ENCODE data around the gene CLGN.
"Not testable (repeated sequence)": the region's sequence is repeated elsewhere in the genome, so short reads cannot be mapped to it uniquely, and the experiment has no call there.

The CLGN gene, protein sequence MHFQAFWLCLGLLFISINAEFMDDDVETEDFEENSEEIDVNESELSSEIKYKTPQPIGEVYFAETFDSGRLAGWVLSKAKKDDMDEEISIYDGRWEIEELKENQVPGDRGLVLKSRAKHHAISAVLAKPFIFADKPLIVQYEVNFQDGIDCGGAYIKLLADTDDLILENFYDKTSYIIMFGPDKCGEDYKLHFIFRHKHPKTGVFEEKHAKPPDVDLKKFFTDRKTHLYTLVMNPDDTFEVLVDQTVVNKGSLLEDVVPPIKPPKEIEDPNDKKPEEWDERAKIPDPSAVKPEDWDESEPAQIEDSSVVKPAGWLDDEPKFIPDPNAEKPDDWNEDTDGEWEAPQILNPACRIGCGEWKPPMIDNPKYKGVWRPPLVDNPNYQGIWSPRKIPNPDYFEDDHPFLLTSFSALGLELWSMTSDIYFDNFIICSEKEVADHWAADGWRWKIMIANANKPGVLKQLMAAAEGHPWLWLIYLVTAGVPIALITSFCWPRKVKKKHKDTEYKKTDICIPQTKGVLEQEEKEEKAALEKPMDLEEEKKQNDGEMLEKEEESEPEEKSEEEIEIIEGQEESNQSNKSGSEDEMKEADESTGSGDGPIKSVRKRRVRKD

DNA sequence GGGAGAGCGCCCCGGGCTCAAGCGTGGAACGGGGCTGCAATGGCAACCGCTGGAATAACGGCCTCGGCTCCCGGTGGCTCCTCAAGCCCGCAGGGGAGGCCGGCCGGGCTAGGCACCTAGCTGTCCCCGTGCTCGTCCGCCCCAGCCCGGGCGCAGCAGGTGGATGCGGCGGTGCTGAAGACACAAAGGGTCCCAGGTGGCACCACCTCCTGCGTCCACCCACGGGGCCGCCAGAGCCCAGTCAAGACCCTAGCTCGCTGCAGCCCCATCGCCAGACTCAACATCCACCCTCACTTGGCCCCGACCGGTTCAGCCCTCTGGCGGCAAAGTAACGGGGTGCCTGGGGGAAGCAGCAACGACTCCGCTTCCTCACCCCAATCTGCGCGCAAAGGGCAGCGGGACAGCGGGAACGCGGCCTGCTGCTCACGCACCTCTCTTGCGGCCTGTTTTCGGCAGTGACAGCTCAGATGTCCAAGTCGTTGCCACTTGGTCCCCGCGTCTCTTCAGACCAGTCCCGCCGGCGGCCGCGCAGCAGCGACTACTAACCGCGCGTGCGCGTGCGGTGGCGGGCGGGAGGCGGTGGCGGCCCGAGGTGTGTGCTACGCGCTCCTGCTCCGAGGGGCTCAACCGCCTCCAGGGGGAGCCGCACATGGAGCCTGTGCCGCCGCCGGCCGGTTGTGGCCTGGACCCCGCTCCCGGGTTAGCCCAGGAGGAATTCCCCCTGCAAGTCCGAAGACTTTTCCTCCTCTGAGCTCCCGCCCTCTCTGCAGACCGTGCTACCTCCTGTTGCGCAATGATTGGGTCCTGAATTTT, at the start of gene CLGN:
Gene CLGN (minus strand): TSS at position 543 of the 813 bp plus-strand sequence. CDS start 14,570 bp downstream, outside the sequence.
- peak in 2 of 4 experiments; percentile 8 to 12 for DNase-seq

DNA sequence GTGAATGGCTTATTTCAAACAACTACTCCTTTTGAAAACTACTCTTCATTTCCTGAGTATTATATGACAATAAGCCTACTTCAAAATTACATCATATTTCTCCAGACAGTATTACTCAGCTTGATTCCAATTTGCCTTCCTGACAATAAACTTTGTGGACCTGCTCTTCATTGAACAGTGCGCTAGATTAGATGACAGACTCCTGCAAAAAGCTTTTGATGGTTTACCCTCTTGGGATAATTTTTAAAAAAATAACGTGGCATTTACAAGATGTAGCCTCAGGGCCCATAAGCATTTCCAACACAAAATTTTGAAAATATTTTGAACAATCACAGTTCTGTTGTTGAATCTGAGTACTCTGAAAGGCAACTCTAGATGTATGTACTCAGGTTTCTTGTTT, 44.7 kb upstream of the CLGN start:
- no peak for DNase-seq

DNA sequence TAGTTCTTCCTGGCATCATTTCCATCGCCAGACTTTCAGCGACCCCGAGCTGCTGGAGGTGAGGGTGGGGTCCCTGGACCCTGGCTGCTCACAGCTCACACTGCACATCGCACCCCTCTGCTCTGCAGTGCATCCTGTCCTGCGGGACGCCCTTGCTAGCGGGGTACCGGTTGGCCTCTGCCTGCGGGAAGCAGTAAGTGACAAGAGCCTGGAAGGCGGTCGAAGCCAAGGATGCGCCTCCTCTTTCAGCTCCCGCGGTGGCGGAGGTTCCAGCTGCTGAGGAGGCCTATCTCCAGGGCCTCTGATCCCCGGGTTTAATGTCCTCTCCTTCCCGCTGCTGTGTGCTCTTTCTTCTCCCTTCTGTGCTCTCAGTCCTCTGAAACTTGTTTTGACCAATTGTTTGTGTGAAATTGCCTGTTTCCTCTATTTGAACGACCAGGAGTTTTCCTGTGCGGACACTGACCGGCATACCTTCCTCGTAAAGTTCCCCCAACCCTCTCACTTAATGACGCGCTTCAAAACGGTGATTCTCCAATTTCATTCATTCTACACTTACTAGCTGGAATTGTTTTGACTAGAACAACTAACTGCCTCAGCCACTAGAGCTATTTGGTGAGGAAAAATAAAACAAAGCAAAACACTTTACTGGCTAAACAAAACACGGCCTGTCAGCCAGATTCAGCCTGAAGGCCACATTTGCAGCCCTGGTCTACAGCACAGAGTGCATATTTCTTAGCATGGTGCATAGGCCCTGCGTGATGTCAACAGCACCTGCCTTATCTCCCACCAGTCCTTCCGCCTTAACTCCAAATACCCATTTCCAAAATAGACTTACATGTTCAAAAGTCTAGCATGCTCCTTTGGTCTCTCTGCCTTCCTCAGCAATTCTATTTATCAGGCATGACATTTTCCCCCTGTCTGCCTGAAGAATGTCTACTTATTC, 42.6 kb upstream of the CLGN start:
- DNase-seq: no peak

DNA sequence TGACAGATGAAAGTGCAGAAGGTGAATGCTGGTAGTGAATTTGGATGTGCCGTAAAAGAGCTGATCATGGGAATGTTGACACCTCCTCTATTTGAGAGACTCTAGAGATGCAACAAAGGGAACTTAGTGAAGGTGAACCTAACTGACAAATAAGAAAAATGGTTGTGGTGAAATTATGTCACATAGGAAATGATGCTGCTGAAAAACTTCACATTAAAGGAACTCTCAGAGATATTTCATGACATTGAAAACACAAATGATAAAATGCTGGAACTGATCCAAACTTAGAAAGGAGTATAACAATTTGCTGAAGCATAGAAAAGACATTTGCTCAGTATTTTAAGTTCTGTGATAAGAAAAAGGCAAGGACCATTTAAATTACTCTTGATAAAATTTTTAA, 38.7 kb upstream of the CLGN start:
- no peak for DNase-seq

DNA sequence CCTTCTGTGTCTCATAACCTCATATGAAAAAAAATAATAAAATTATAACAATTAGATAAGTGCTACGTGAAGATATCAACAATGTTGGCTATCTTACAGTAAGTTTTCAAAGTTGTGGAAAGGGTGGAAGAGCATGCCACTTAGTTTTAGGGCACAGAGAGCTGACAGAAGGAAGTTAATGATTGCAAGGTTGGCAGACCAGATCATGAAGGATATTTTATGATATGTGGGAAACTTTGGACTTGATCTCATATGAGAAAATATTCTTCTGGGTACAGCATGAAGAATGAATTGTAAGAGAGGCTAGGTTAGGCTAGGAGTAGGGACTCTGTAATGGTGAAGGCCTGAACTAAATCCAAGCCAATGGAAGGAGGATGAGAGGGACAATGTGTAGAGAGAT, 36.2 kb upstream of the CLGN start:
- DNase-seq: no peak

DNA sequence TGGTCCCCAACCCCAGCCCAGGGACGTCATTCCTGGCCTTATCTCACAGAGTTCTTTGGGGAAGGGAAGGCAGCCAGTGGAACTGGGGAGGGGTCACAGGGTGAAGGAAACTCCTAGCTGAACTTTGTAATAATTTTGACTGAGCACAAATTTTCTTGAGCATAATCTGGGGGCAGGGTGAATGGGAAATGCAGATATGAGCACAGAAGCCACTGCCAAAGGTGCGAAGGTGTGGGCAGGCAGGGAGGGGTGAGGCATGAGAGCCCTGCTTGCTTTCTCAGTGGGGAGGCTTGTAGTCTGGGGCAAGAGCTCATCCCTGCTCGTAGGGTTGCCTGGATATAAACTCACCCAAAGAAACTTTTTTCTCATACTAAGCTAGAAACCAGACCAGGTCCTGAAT, 35.7 kb upstream of the CLGN start:
- DNase-seq: no peak

DNA sequence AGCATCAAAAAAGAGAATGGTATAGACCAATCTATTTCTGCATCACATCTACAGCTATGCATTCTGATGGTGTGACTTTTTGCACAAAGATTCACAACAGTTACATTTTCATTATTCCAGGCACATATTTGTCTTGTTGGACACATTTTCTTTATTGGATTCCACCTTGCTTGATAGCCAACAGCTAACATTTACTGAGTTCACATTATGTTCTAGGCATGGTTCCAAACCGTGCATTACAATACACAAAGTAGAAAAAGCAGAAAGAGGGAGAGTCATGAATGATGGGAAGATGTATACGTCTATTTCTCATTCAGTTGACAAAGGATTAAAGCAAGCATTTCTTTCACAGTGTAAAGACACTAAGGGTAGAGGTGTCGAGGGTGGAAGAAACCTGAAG, 22.9 kb upstream of the CLGN start:
- DNase-seq: no peak

DNA sequence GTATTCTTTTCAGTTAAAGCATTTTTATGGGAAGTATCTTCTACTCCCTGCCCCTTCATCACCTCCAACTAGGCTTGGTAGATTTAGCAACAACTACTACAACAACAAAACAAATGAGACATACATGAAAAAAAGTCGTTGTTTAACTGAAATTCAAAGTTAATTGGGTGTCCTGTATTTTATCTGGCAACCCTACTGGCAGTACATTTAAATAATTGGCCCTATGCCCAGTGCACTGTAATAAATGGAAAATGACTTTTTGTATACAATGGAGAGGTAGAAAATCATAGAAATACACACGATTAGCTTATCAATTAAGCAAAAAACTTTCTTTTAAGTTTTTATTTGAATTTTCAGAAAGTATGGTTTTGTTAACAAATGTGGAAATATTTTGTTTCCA, 21.4 kb upstream of the CLGN start:
- DNase-seq: no peak

DNA sequence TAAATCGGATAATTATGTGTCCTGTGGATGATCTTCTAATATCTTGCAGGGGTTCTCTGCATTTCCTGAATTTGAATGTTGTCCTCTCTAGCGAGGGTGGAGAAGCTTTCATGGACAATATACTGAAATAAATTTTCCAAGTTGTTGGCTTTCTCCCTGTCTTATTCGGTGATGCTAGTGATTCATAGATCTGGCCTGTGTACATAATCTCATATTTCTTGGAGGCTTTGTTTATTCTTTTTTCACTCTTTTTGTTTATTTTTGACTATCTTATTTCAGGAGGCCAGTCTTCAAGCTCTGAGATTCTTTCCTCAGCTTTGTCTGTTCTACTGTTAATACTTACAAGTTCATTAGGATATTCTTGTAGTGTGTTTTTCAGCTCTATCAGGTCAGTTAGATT, 20.7 kb upstream of the CLGN start:
- DNase-seq: no peak

DNA sequence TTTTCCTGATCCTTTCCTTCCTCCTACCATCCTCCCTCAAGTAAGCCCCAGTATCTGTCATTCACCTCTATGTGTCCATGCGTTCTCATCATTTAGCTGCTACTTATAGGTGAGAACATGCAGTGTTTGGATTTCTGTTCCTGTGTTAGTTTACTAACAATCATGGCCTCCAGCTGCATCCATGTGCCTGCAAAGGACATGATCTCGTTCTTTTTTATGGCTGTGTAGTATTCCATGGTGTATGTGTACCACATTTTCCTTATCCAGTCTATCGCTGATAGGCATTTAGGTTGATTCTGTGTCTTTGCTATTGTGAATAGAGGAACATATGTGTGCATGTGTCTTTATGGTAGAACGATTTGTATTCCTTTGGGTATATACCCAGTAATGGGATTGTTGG, 16.9 kb upstream of the CLGN start:
- not testable (repeated sequence) for DNase-seq

DNA sequence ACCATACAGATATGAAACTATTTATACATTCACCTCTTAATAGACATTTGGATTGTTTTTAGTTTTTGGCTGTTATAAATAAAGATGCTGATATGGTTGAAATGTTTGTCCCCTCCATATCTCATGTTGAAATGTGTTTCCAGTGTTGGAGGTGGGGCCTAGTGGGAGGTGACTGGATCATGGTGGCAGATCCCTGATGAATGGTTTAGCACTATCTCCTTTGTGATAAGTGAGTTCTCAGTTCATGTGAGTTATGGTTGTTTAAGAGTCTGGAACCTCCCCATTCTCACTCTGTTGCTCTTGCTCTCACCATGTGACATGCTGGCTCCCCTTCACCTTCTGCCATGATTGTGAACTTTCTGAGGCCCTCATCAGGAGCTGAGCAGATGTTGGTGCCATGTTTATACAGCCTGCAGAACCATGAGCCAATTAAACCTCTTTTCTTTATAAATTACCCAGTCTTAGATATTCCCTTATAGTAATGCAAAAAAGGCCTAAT, 12.2 kb upstream of the CLGN start:
- DNase-seq: no peak

DNA sequence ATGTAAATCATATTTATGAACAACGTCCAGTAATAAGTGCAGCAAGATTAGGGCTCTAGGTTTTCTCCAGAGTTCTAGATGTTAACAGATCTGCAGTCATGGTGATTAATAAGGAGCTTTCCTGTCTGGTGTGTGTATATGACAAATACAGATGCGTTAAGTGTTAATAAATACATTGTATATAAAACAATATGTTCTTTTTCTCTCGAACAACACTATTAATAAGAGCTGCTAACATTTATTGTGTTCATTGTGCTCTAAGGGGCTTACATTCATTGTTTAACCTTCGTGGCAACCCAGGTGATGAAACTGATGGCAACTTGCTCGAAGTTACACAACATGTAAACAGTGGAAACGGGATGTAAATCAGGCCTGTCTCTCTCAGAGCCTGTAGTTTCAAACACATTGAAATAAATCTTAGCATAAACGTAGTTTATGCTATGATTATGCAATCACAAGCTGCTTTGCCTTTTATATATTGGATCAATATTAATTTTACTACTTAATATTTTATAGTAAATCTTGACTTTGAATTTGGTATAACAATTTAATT, 547 bp upstream of the CLGN start:
- DNase-seq: no peak

DNA sequence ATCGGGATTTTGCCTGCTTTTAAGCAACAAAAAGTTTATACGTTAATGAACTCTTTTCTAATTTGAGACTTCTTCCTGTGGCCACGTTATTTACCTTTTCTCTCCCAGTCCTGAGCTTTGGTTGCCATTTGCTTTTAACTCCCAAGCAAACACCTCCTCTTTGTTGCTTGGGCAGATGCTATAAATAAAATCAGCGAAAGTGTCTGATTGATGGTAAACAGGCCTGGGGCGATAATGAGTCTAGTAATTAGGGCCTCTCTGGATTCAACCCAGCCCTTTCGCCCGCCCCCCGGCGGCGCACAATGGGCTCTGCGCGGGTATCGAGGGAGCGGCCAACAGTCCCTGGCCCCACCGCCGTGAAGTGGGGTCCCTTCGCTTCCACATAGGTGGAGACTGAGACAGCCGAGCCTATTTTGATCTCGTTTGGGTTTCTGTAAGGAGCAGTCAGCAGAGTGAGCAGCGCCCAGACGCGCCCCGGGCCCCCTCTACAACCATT, 790 bp downstream of the CLGN start:
- no peak for DNase-seq

DNA sequence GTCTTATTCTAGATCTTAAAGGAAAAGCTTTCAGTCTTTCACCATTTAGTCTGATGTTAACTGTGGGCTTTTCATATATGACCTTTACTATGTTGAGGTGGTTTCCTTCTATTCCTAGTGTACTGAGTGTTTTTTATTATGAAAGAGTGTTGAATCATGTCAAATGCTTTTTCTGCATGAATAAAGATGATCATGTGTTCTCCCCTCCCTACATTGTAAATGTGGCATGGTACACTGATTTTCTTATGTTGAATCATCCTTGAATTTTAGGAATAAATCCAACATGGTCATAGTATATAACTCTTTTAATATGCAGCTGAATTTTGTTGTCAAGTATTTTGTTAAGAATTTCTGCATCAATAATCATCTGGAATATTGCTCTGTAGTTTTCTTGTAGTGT, 4.3 kb downstream of the CLGN start:
- DNase-seq: no peak

DNA sequence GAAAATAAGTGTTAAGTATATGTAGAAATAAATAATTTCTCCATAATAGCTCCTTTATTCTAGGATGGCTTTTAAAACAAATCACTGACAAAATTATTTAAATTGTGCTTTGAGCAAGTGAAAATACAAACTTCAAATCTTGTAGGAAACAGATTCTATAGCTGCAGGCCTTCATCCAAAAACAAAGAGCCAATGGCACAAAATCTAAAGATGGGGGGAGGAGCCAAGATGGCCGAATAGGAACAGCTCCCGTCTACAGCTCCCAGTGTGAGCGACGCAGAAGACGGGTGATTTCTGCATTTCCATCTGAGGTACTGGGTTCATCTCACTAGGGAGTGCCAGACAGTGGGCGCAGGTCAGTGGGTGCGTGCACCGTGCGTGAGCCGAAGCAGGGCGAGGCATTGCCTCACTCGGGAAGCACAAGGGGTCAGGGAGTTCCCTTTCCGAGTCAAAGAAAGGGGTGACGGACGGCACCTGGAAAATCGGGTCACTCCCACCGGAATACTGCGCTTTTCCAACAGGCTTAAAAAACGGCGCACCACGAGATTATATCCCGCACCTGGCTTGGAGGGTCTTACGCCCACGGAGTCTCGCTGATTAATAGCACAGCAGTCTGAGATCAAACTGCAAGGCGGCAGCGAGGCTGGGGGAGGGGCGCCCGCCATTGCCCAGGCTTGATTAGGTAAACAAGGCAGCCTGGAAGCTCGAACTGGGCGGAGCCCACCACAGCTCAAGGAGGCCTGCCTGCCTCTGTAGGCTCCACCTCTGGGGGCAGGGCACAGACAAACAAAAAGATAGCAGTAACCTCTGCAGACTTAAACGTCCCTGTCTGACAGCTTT, 14.1 kb downstream of the CLGN start:
- DNase-seq: not testable (repeated sequence)

DNA sequence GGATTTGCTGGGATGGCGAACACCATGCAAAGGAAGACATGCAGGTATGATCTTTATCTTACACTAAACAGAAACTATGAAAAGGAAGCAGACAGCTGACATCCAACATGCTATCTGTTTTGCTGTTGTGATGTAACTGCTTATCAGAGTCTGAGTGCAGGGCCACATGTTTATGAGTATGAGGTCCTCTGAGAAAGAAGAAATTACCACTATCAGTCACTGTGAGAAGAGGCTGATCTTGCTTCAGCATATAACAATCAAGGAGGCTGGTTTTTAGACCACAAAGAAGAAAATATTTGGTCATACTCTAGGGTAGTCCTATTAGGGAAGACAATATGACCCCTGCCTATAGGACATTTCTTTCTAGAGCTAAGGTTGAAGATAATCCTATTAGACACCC, 18.5 kb downstream of the CLGN start:
- no peak for DNase-seq

DNA sequence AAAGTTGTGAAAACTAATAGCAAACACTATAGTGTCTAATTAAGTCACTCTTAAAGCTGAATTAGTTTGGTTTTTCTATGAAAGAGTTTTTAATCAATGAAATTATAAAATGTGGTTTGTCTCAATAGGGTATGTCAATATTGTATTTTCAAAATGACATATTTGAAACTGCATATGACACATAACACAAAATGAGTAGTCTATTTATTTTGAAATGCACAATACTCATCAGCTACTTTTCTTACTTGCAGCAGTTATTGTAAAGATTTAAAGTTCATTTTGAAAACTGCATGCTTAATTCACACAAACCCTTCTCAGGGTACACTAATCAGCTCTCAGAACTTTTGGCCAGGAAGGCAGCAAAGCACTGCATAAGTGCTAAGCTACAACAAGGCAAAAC, 21.2 kb downstream of the CLGN start:
- no peak for DNase-seq

DNA sequence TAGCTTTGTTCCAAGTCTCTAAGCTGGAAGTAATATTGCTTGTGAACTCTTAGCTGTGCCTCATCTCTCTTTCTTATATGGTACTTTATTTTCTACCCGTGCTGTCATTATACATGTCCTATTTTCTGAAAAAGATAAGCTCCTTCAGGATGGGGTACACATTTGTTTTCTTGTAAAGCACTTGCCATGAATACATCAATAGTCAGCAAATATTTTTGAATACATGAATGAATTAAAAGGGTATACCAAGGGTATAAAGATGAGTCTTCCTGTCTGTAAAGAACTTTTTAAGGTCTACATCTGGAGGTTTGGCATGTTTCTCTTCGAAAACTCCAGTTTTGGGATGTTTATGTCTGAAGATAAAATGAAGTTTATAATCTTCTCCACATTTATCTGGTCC, 27.3 kb downstream of the CLGN start:
- no peak for DNase-seq

DNA sequence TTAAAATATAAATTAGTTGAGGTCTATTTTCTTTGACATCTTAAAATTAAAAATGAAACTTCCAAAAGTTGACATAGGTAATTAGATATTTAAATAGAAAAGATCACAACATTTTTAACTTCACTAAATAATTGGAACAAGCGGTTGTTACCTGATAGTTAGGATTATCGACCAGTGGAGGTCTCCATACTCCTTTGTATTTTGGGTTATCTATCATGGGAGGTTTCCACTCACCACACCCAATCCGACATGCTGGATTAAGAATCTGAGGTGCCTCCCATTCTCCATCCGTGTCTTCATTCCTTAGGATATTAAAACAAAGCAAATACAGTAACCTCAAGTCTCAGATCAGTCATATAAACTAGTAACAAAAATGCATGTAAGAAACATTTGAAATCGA, 31.8 kb downstream of the CLGN start:
- no peak for DNase-seq

DNA sequence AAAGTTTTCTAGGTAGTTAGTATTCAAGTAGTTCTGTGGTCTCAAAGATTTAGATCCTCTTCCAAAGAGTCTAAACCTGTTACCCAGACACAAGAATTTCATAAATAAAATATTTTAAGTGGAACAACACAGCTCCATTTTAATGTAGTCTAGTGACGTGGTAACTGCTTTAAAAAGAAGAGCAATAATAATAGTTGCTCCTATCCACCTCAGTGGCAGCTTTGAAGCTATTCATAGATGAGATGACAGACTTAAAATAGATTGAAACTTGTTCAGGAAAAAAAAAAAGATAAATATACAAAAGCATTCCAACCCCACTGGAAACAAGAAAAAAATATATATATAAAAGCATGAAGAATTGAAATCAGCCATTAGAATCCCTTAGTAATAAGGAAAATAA, 39.4 kb downstream of the CLGN start:
- no peak for DNase-seq

DNA sequence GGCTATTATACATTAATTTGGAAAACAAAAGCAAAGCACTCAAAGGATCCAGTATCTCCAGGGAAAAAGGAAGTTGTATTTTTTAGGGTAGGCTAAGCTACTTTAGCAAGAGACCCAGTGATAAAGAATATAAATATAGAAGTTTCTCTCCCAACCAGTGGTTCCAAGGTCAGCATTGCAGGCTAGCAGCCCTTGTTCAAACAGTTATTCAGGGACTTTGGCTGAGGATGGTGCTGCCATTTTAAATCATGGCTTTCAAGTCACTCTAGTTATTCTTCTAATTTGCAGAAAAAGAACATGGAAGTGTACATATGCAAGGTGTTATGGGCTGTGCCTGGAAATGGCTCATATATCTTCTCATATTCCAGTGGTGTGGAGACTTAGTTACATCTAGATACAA, 44.7 kb downstream of the CLGN start:
- no peak for DNase-seq
